H9 (cell line): ENCODE results near the gene ZKSCAN7. TPM values are rescaled to one million over a fixed set of nuclear protein-coding genes. Genes with fewer than 3 reads are reported as not detected.

Experiments used
- DNase-seq: peaks from one replicate; pipeline ENCODE4 v3.0.0-alpha.2; 2017
- H2AFZ ChIP-seq: one replicate; pipeline ENCODE4 v1.6.1; 2013; ENCODE audit warnings: mild to moderate bottlenecking, low read length, control low read depth, moderate library complexity
- H2AK5ac ChIP-seq: 2 replicates; pipeline ENCODE4 v1.6.1; 2013; ENCODE audit warnings: low read length, control low read depth, mixed read lengths; ENCODE audit not compliant: insufficient read length
- H2BK120ac ChIP-seq: one replicate; pipeline ENCODE4 v1.6.1; 2013; ENCODE audit warnings: low read depth, mild to moderate bottlenecking, low read length, control low read depth, inconsistent platforms; ENCODE audit not compliant: poor library complexity, severe bottlenecking
- H2BK12ac ChIP-seq: 2 replicates; pipeline ENCODE4 v1.6.1; 2013; ENCODE audit warnings: low read length, control low read depth, mixed read lengths, low read depth; ENCODE audit not compliant: insufficient read length
- H2BK15ac ChIP-seq: 2 replicates; pipeline ENCODE4 v1.6.1; 2013; ENCODE audit warnings: low read depth, low read length, control low read depth
- H2BK20ac ChIP-seq: one replicate; pipeline ENCODE4 v1.6.1; 2013; ENCODE audit warnings: low read depth, mild to moderate bottlenecking, low read length, control low read depth, inconsistent platforms; ENCODE audit not compliant: poor library complexity, severe bottlenecking
- H2BK5ac ChIP-seq: 2 replicates; pipeline ENCODE4 v1.6.1; 2013; ENCODE audit warnings: low read length, control low read depth, mixed read lengths; ENCODE audit not compliant: insufficient read length
- H3K14ac ChIP-seq: 2 replicates; pipeline ENCODE4 v1.6.1; 2013; ENCODE audit warnings: low read length, control low read depth; ENCODE audit not compliant: insufficient read depth
- H3K18ac ChIP-seq: 2 replicates; pipeline ENCODE4 v1.6.1; 2013; ENCODE audit warnings: low read depth, mild to moderate bottlenecking, mixed read lengths, low read length, control low read depth; ENCODE audit not compliant: insufficient read length
- H3K23ac ChIP-seq: 2 replicates; pipeline ENCODE4 v1.6.1; 2013; ENCODE audit warnings: low read length, control low read depth, mixed read lengths, low read depth; ENCODE audit not compliant: insufficient read length
- H3K23me2 ChIP-seq: 2 replicates; pipeline ENCODE4 v1.6.1; 2013; ENCODE audit warnings: low read depth, mild to moderate bottlenecking, mixed read lengths, low read length, control low read depth; ENCODE audit not compliant: insufficient read length, poor library complexity, severe bottlenecking
- H3K27ac ChIP-seq: 2 replicates; pipeline ENCODE4 v1.5.1; 2013; ENCODE audit warnings: low read length, control low read depth, mixed read lengths, low read depth; ENCODE audit not compliant: insufficient read length
- H3K27me3 ChIP-seq: 2 replicates; pipeline ENCODE4 v1.6.1; 2013; ENCODE audit warnings: low read length, control low read depth, inconsistent platforms; ENCODE audit not compliant: insufficient read depth
- H3K4ac ChIP-seq: 2 replicates; pipeline ENCODE4 v1.6.1; 2013; ENCODE audit warnings: low read depth, mild to moderate bottlenecking, control low read depth, inconsistent platforms, low read length, moderate library complexity
- H3K4me1 ChIP-seq: 2 replicates; pipeline ENCODE4 v1.6.1; 2013; ENCODE audit warnings: low read length, control low read depth, inconsistent platforms; ENCODE audit not compliant: insufficient read depth
- H3K4me2 ChIP-seq: 2 replicates; pipeline ENCODE4 v1.6.1; 2013; ENCODE audit warnings: low read length, control low read depth, mixed read lengths; ENCODE audit not compliant: insufficient read length, insufficient read depth
- H3K56ac ChIP-seq: 2 replicates; pipeline ENCODE4 v1.6.1; 2013; ENCODE audit warnings: low read depth, mild to moderate bottlenecking, mixed read lengths, low read length, control low read depth; ENCODE audit not compliant: insufficient read length
- H3K79me1 ChIP-seq: 2 replicates; pipeline ENCODE4 v1.6.1; 2013; ENCODE audit warnings: low read depth, mild to moderate bottlenecking, moderate library complexity, low read length, control low read depth, inconsistent platforms; ENCODE audit not compliant: insufficient read depth, poor library complexity, severe bottlenecking
- H3K79me2 ChIP-seq: 2 replicates; pipeline ENCODE4 v1.6.1; 2013; ENCODE audit warnings: low read length, control low read depth, inconsistent platforms; ENCODE audit not compliant: insufficient read depth
- H3K9ac ChIP-seq: 2 replicates; pipeline ENCODE4 v1.6.1; 2013; ENCODE audit warnings: low read length, control low read depth, mixed read lengths; ENCODE audit not compliant: insufficient read length; ENCODE audit errors: extremely low read depth
- H3K9me3 ChIP-seq: one replicate; pipeline ENCODE4 v1.6.1; 2013; ENCODE audit warnings: low read depth, low read length, inconsistent platforms; ENCODE audit not compliant: control insufficient read depth
- H3T11ph ChIP-seq: one replicate; pipeline ENCODE4 v1.6.1; 2013; ENCODE audit warnings: mild to moderate bottlenecking, low read length, control low read depth, inconsistent platforms
- H4K20me1 ChIP-seq: one replicate; pipeline ENCODE4 v1.6.1; 2013; ENCODE audit not compliant: control insufficient read depth, insufficient read length, insufficient read depth
- H4K5ac ChIP-seq: 2 replicates; pipeline ENCODE4 v1.6.1; 2013; ENCODE audit warnings: low read depth, mild to moderate bottlenecking, mixed read lengths, low read length, control low read depth; ENCODE audit not compliant: insufficient read length
- H4K8ac ChIP-seq: replicated peaks from 2 replicates; pipeline ENCODE4 v1.6.1; 2013; ENCODE audit warnings: low read length, control low read depth, mixed read lengths, low read depth; ENCODE audit not compliant: insufficient read length
- H4K91ac ChIP-seq: 2 replicates; pipeline ENCODE4 v1.6.1; 2013; ENCODE audit warnings: low read depth, mild to moderate bottlenecking, moderate library complexity, mixed read lengths, low read length, control low read depth; ENCODE audit not compliant: insufficient read length
- H3K27ac Mint-ChIP-seq, 3 experiments: 2 replicates in 2 of 3; 3 replicates in 1 of 3; pipeline ENCODE4 v1.8.0; 2020 to 2021; ENCODE audit warnings: mixed read lengths in 3 of 3, mild to moderate bottlenecking in 1 of 3, moderate library complexity in 1 of 3
- H3K27me3 Mint-ChIP-seq: 2 replicates; pipeline ENCODE4 v1.8.0; 2021; ENCODE audit warnings: low read depth, mild to moderate bottlenecking, moderate library complexity, mixed read lengths
- H3K36me3 Mint-ChIP-seq, 3 experiments: 2 replicates in 2 of 3; 3 replicates in 1 of 3; pipeline ENCODE4 v1.8.0; 2020 to 2021; ENCODE audit warnings: low read depth in 3 of 3, mixed read lengths in 3 of 3; ENCODE audit not compliant: insufficient read depth in 1 of 3
- H3K4me1 Mint-ChIP-seq, 2 experiments: 2 replicates each; pipeline ENCODE4 v1.8.0; 2020; ENCODE audit warnings: mixed read lengths in 2 of 2
- H3K4me3 Mint-ChIP-seq, 2 experiments: 2 replicates in 1 of 2; 3 replicates in 1 of 2; pipeline ENCODE4 v1.8.0; 2020 to 2021; ENCODE audit warnings: mild to moderate bottlenecking in 2 of 2, mixed read lengths in 2 of 2, moderate library complexity in 1 of 2
- H3K9me3 Mint-ChIP-seq, 2 experiments: 2 replicates in 1 of 2; 3 replicates in 1 of 2; pipeline ENCODE4 v1.8.0; 2020; ENCODE audit warnings: mild to moderate bottlenecking in 2 of 2, mixed read lengths in 2 of 2, moderate library complexity in 1 of 2
- CTCF ChIP-seq: fragments of 200-600 bp; sonication (generic); conservative IDR thresholded peaks from 3 replicates; pipeline ENCODE4 v1.8.0; 2021; ENCODE audit warnings: antibody characterized with exemption, mild to moderate bottlenecking
- WGBS: extraction: QIAGEN DNeasy Blood & Tissue Kit; methylation state at CpG from one replicate; pipeline ENCODE4 v1.1.7; 2013; ENCODE audit warnings: missing lambda C conversion rate, low lambda C conversion rate, mixed read lengths; ENCODE audit not compliant: insufficient read length; ENCODE audit errors: extremely low coverage; 5-methylcytosine and 5-hydroxymethylcytosine counted together
- total RNA-seq: library from RNA; stranded (reverse); gene quantifications from 2 replicates; pipeline ENCODE4 v1.2.1, GENCODE V29; 2021

Gene ZKSCAN7
- total RNA-seq, 1 experiment from 2014 or later, result 8.7 TPM

DNA sequence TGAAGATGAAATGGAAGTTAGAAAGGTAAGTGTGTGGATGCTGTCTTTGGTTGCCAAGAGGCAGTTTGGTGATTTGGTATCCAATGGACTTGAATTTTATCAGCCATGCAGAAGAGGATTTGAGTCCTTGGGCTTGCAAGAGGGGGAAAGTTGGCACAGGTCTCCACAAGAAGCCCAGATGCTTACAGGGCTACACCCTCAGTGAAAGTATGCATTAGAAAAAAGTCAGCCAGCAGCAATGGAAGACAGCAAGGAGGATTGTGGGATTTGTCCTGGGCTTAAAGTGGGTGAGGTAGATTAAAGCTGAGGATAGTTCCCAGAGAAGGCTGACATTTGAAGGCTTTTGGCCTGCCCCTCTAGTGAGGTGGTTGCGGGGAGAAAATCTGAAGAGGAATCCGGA lies 46.8 kb downstream of the ZKSCAN7 start:
- no peak overlapping the region for H3K14ac ChIP-seq
- H3K18ac ChIP-seq, result no peak overlapping the region
- no peaks in the 10 kb centered on the region for H3K4me1 ChIP-seq
- DNase-seq, result no peak
- H3K56ac ChIP-seq, result no peak overlapping the region
- H2BK12ac ChIP-seq, result no peak overlapping the region
- no peak overlapping the region for H3K4ac ChIP-seq
- no peak overlapping the region for H2BK5ac ChIP-seq
- no peak overlapping the region for H2BK15ac ChIP-seq
- H4K8ac ChIP-seq, result no peak overlapping the region
- no peak overlapping the region for H3K9ac ChIP-seq
- H2BK20ac ChIP-seq, result no peak overlapping the region
- H2AK5ac ChIP-seq, result no peak overlapping the region
- H4K20me1 ChIP-seq, result no peaks in the 10 kb centered on the region
- no peaks in the 10 kb centered on the region for H3K23me2 ChIP-seq
- no peak overlapping the region for H3K27ac Mint-ChIP-seq
- H2BK120ac ChIP-seq, result no peak overlapping the region
- H3K36me3 Mint-ChIP-seq, result peaks cover 29 to 81% (median 63%) of the 10 kb centered on the region in 3 experiments
- TF ChIP-seq CTCF, result no peak
- no peaks in the 10 kb centered on the region for H3K79me1 ChIP-seq
- H3K27me3 ChIP-seq, result no peaks in the 10 kb centered on the region
- H2AFZ ChIP-seq, result no peak overlapping the region
- H3K4me1 Mint-ChIP-seq, result no peaks in the 10 kb centered on the region
- H3K4me3 Mint-ChIP-seq, result no peak overlapping the region
- H3K4me2 ChIP-seq, result no peak overlapping the region
- H3K27me3 Mint-ChIP-seq, result no peaks in the 10 kb centered on the region
- no peak overlapping the region for H4K5ac ChIP-seq
- no CpG with 5 or more reads among the region's 2 CpGs for WGBS
- H3T11ph ChIP-seq, result no peak overlapping the region
- H3K23ac ChIP-seq, result no peak overlapping the region
- peaks cover 51 to 80% of the 10 kb centered on the region in 2 experiments for H3K9me3 Mint-ChIP-seq
- no peaks in the 10 kb centered on the region for H3K79me2 ChIP-seq
- no peak overlapping the region for H4K91ac ChIP-seq
- H3K9me3 ChIP-seq, result peaks cover under 1% of the 10 kb centered on the region
- H3K27ac ChIP-seq, result no peak overlapping the region
